ENCODE results near the gene DAP. TPM values are rescaled to one million over a fixed set of nuclear protein-coding genes. Genes with fewer than 3 reads are reported as not detected.

Gene DAP
- total RNA-seq, 1 experiment from 2014 or later, result 108 TPM

GRCh38 chr5:10661401-10661800 lies 99.6 kb downstream of the DAP start:
- H3K4me1 ChIP-seq (ENCODE audit: control insufficient read depth, insufficient read depth, low read length), result peaks cover 19% of the 10 kb centered on the region
- ChIA-PET POLR2A (no interaction called here), CTCF (no interaction called here)
- no TSS peak for BruUV-seq (replicated peaks)
- TF ChIP-seq REST (IDR thresholded peaks at IDR 0.05; ENCODE audit: insufficient read depth in 1 of 2, low read depth in 2 of 2, low read length in 1 of 2), result no peak
- TF ChIP-seq POLR2AphosphoS5 (IDR thresholded peaks at IDR 0.05; ENCODE audit: low read depth, low read length), result no peak
- no peak for TF ChIP-seq TCF7L2 (IDR thresholded peaks at IDR 0.05; ENCODE audit: low read depth, low read length)
- no peak for TF ChIP-seq SIN3A (IDR thresholded peaks at IDR 0.05; ENCODE audit: borderline replicate concordance, insufficient read depth, low read depth, low read length)
- DNase-seq (ENCODE audit: low read depth, low spot score) (no peak), ATAC-seq (no peak)
- intact Hi-C loops (cut with micrococcal nuclease; ENCODE audit: unreplicated experiment), result no loop called here
- H3K27ac ChIP-seq (ENCODE audit: low read length), result no peak overlapping the region
- H3K9me3 ChIP-seq (ENCODE audit: control insufficient read depth, insufficient read depth, low read depth, low read length), result no peaks in the 10 kb centered on the region
- no peak overlapping the region for H3K4me3 ChIP-seq (ENCODE audit: low read depth in 2 of 2, low read length in 2 of 2)
- H3K36me3 ChIP-seq (ENCODE audit: control insufficient read depth, insufficient read depth, low read length), result no peaks in the 10 kb centered on the region
- in situ Hi-C loops (cut with HindIII; ENCODE audit: low pct_unique_long_range_greater_than_20kb, low sequenced_read_pairs), result no loop called here
- H3K27me3 ChIP-seq (ENCODE audit: control insufficient read depth, insufficient read depth, low read length), result no peaks in the 10 kb centered on the region

GRCh38 chr5:10660720-10661387 lies 100.2 kb downstream of the DAP start:
- Histone ChIP-seq H3K9me3 (ENCODE audit: control insufficient read depth, insufficient read depth, low read depth, low read length) (no peaks in the 10 kb centered on the region), H3K27me3 (ENCODE audit: control insufficient read depth, insufficient read depth, low read length) (no peaks in the 10 kb centered on the region), H3K4me3 (ENCODE audit: low read depth in 2 of 2, low read length in 2 of 2) (no peak overlapping the region), H3K4me1 (ENCODE audit: control insufficient read depth, insufficient read depth, low read length) (peaks cover 19% of the 10 kb centered on the region), H3K27ac (ENCODE audit: low read length) (no peak overlapping the region), H3K36me3 (ENCODE audit: control insufficient read depth, insufficient read depth, low read length) (no peaks in the 10 kb centered on the region)
- ATAC-seq (no peak), DNase-seq (ENCODE audit: low read depth, low spot score) (no peak)
- BruUV-seq (replicated peaks), result no TSS peak
- POLR2A ChIA-PET, result no interaction called here
- CTCF ChIA-PET, result no interaction called here
- TF ChIP-seq POLR2AphosphoS5 (IDR thresholded peaks at IDR 0.05; ENCODE audit: low read depth, low read length) (no peak), CTCF (IDR thresholded peaks at IDR 0.05) (no peak), REST (IDR thresholded peaks at IDR 0.05; ENCODE audit: insufficient read depth in 1 of 2, low read depth in 2 of 2, low read length in 1 of 2) (no peak), TCF7L2 (IDR thresholded peaks at IDR 0.05; ENCODE audit: low read depth, low read length) (no peak)
- in situ Hi-C loops (cut with HindIII; ENCODE audit: low pct_unique_long_range_greater_than_20kb, low sequenced_read_pairs), result no loop called here
- intact Hi-C loops (cut with micrococcal nuclease; ENCODE audit: unreplicated experiment), result no loop called here
